ENCODE results near the gene TRPM6.

Gene TRPM6

GRCh38 chr9:74887041-74887980 lies at the start of gene TRPM6:
TRPM6 (minus strand) TSS chr9:74887921; CDS start chr9:74887856, 65 bp downstream.
- peak; percentile 32 for DNase-seq (ENCODE audit: extremely low read depth, low read depth)
- no peak for TF ChIP-seq CTCF (IDR thresholded peaks at IDR 0.05; ENCODE audit: low read depth, low read length, missing control alignments)
- H3K4me3 ChIP-seq (replicated peaks; ENCODE audit: low read depth, low read length): peak within 1 kb of the TSS; percentile 54

GRCh38 chr9:74935008-74935407 lies 47.3 kb upstream of the TRPM6 start:
- no peak for TF ChIP-seq CTCF (IDR thresholded peaks at IDR 0.05; ENCODE audit: low read depth, low read length, missing control alignments)
- DNase-seq (ENCODE audit: extremely low read depth, low read depth): no peak
- no peak overlapping the region for H3K4me3 ChIP-seq (replicated peaks; ENCODE audit: low read depth, low read length)

GRCh38 chr9:74921737-74922136 lies 34.0 kb upstream of the TRPM6 start:
- TF ChIP-seq CTCF (IDR thresholded peaks at IDR 0.05; ENCODE audit: low read depth, low read length, missing control alignments): no peak
- DNase-seq (ENCODE audit: extremely low read depth, low read depth): no peak
- no peak overlapping the region for H3K4me3 ChIP-seq (replicated peaks; ENCODE audit: low read depth, low read length)

- TF ChIP-seq CTCF (IDR thresholded peaks at IDR 0.05; ENCODE audit: low read depth, low read length, missing control alignments): no peak
- DNase-seq (ENCODE audit: extremely low read depth, low read depth): no peak
- no peak overlapping the region for H3K4me3 ChIP-seq (replicated peaks; ENCODE audit: low read depth, low read length)
Measured at GRCh38 chr9:74920944-74921626, 33.4 kb upstream of the TRPM6 start.

GRCh38 chr9:74910036-74910435 lies 22.3 kb upstream of the TRPM6 start:
- no peak overlapping the region for H3K4me3 ChIP-seq (replicated peaks; ENCODE audit: low read depth, low read length)
- no peak for TF ChIP-seq CTCF (IDR thresholded peaks at IDR 0.05; ENCODE audit: low read depth, low read length, missing control alignments)
- DNase-seq (ENCODE audit: extremely low read depth, low read depth): no peak

- no peak overlapping the region for H3K4me3 ChIP-seq (replicated peaks; ENCODE audit: low read depth, low read length)
- TF ChIP-seq CTCF (IDR thresholded peaks at IDR 0.05; ENCODE audit: low read depth, low read length, missing control alignments): no peak
- DNase-seq (ENCODE audit: extremely low read depth, low read depth): no peak
Measured at GRCh38 chr9:74908665-74909064, 20.9 kb upstream of the TRPM6 start.

All from HFF-Myc (cell line).